Suppressor macrophage treated with lipopolysaccharide for 4 hours (primary cell): Measurements from ENCODE around the gene MB21D2.
"Not testable (repeated sequence)": the region's sequence is repeated elsewhere in the genome, so short reads cannot be mapped to it uniquely, and the experiment has no call there.

Source experiments
- DNase-seq: peaks from one replicate; pipeline ENCODE4 v3.0.0-alpha.2; 2020

The MB21D2 gene

GRCh38 chr3:192794216-192794615 lies 123.4 kb downstream of the MB21D2 start:
- no peak for DNase-seq

GRCh38 chr3:192788816-192789515 lies 128.7 kb downstream of the MB21D2 start:
- DNase-seq = not testable (repeated sequence)

- DNase-seq = no peak
Observed at GRCh38 chr3:192778508-192778907, 139.1 kb downstream of the MB21D2 start.

- DNase-seq = not testable (repeated sequence)
Observed at GRCh38 chr3:192774341-192774740, 143.3 kb downstream of the MB21D2 start.

- DNase-seq = no peak
Observed at GRCh38 chr3:192772240-192772894, 145.3 kb downstream of the MB21D2 start.

GRCh38 chr3:192758654-192759053 lies 159.0 kb downstream of the MB21D2 start:
- no peak for DNase-seq

- no peak for DNase-seq
Observed at GRCh38 chr3:192751148-192751547, 166.5 kb downstream of the MB21D2 start.

GRCh38 chr3:192750201-192750600 lies 167.5 kb downstream of the MB21D2 start:
- DNase-seq = no peak

GRCh38 chr3:192747746-192748145 lies 169.9 kb downstream of the MB21D2 start:
- no peak for DNase-seq

GRCh38 chr3:192747145-192747544 lies 170.5 kb downstream of the MB21D2 start:
- DNase-seq = no peak
